Gastroesophageal sphincter (tissue), 4 donors: Measurements from ENCODE around the gene REM2. TPM values are rescaled to one million over a fixed set of nuclear protein-coding genes. Genes with fewer than 3 reads are reported as not detected.
A peak's percentile ranks its signal among the peaks of the same experiment; 100 is the strongest.

ENCODE experiments used
- ATAC-seq: fragments of 150-250 bp; one replicate; pipeline ENCODE4 v1.9.1; 2016; ENCODE audit warnings: mild to moderate bottlenecking, moderate library complexity
- H3K27ac ChIP-seq, 4 donors: fragments of 200-600 bp; sonication (generic) in 3 of 4; 1 replicate in 3 of 4; 2 replicates in 1 of 4; pipeline ENCODE4 v1.5.1; 2016 to 2019
- H3K27me3 ChIP-seq: fragments of 200-600 bp; sonication (generic); one replicate; pipeline ENCODE4 v1.5.1; 2019
- H3K36me3 ChIP-seq, 2 donors: fragments of 200-600 bp; sonication (generic); one replicate each; pipeline ENCODE4 v1.5.1; 2019; ENCODE audit warnings: control low read depth in 1 of 2
- H3K4me1 ChIP-seq, 3 donors: fragments of 200-600 bp; sonication (generic); 1 replicate in 2 of 3; 2 replicates in 1 of 3; pipeline ENCODE4 v1.5.1; 2016 to 2019; ENCODE audit warnings: control low read depth in 2 of 3
- H3K4me3 ChIP-seq, 2 donors: fragments of 200-600 bp; sonication (generic); one replicate each; pipeline ENCODE4 v1.5.1; 2019; ENCODE audit warnings: mild to moderate bottlenecking in 1 of 2, moderate library complexity in 1 of 2
- H3K9me3 ChIP-seq, 3 donors: fragments of 200-600 bp; sonication (generic); one replicate each; pipeline ENCODE4 v1.5.1; 2017 to 2019; ENCODE audit warnings: control low read depth in 2 of 3
- CTCF ChIP-seq, 4 experiments: fragments of 200-600 bp in 2 of 4; fragments of 450-650 bp in 2 of 4; sonication (generic) in 1 of 4; IDR thresholded peaks; one replicate each; pipeline ENCODE4 v1.5.1; 2017 to 2019; ENCODE audit warnings: antibody characterized with exemption in 4 of 4, mild to moderate bottlenecking in 2 of 4, moderate library complexity in 2 of 4
- EP300 ChIP-seq: sonication (generic); formaldehyde crosslinking; IDR thresholded peaks from one replicate; pipeline ENCODE4 v1.6.1; 2017; ENCODE audit warnings: antibody characterized with exemption, mild to moderate bottlenecking
- POLR2A ChIP-seq, 2 donors: fragments of 450-650 bp; IDR thresholded peaks; one replicate each; pipeline ENCODE4 v1.6.1; 2017; ENCODE audit warnings: antibody characterized with exemption in 2 of 2, mild to moderate bottlenecking in 2 of 2, moderate library complexity in 1 of 2
- POLR2AphosphoS5 ChIP-seq: sonication (generic); formaldehyde crosslinking; IDR thresholded peaks from one replicate; pipeline ENCODE4 v1.6.1; 2017; ENCODE audit warnings: antibody characterized with exemption
- WGBS, 2 donors: methylation state at CpG; one replicate each; pipeline ENCODE4 v1.1.5; 2018; ENCODE audit warnings: low coverage in 1 of 2; 5-methylcytosine and 5-hydroxymethylcytosine counted together
- total RNA-seq, 4 donors: library from RNA; depleted of rRNA; stranded (reverse); fragments of >200 nt; gene quantifications; one replicate each; pipeline ENCODE4 v1.1.0, GENCODE V29; 2016

The REM2 gene
- total RNA-seq, 4 donors from 2014 or later = 0.20 to 0.93 (median 0.47) TPM

DNA sequence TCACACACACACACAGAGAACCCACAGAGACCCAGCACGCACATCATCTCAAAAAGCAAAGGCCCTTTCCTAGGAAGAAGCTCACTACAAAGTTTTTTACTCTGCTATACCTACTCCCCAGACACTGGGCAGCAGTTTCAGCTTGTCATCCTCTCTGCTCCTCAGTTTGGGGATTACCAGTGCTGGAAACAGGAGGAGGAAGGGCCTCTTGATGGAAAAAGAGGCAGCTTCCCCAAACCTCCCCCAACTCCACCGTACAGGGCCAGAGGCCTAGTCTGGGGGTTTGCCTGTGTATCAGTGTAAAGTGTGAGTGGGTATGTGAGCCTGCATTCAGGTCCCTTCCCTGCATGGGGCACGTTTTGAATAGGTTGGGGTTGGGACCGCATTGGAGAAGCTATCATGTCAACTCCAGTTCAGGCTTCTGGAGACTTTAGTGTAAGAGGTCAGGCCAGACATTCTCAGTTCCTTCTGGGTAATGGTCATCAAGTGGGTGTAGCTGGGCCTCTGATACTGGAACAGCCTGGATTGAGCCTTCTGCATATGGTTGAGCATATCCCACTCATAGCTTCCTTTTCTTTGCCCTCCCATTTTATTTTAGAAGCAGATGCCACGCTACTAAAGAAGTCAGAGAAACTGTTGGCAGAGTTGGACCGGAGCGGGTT, 1.2 kb downstream of the REM2 start:
- H3K4me1 ChIP-seq = peaks cover 0 to 41% (median 11%) of the 10 kb centered on the region in 3 donors
- WGBS, 2 donors = 100% methylated on average over 3 of the region's 7 CpGs; no CpG with 5 or more reads in 1 of the 2 donors

GRCh38 chr14:22884738-22885523, 1.9 kb downstream of the REM2 start:
- Histone ChIP-seq H3K27ac (no peak overlapping the region), H3K27me3 (no peaks in the 10 kb centered on the region), H3K4me1 (peaks cover 0 to 41% (median 11%) of the 10 kb centered on the region in 3 donors), H3K9me3 (no peaks in the 10 kb centered on the region), H3K36me3 (no peaks in the 10 kb centered on the region), H3K4me3 (no peak overlapping the region)
- no peak for ATAC-seq
- TF ChIP-seq CTCF (IDR thresholded peaks at IDR 0.05) = no peak
- no peak for TF ChIP-seq POLR2AphosphoS5
- no peak for TF ChIP-seq POLR2A (IDR thresholded peaks at IDR 0.05)
- TF ChIP-seq EP300 = no peak
- 67% methylated on average over 1 of the region's 11 CpGs; no CpG with 5 or more reads in 1 of the 2 donors for WGBS, 2 donors

More for the DNA sequence above, 1.2 kb downstream of the REM2 start:
- Histone ChIP-seq H3K27me3 (no peaks in the 10 kb centered on the region), H3K4me3 (no peak overlapping the region), H3K9me3 (no peaks in the 10 kb centered on the region), H3K36me3 (peaks cover 0 to 7% of the 10 kb centered on the region in 2 donors), H3K27ac (no peak overlapping the region)
- no peak for ATAC-seq
- TF ChIP-seq EP300 = no peak
- no peak for TF ChIP-seq CTCF (IDR thresholded peaks at IDR 0.05)
- TF ChIP-seq POLR2A (IDR thresholded peaks at IDR 0.05) = no peak
- no peak for TF ChIP-seq POLR2AphosphoS5

DNA sequence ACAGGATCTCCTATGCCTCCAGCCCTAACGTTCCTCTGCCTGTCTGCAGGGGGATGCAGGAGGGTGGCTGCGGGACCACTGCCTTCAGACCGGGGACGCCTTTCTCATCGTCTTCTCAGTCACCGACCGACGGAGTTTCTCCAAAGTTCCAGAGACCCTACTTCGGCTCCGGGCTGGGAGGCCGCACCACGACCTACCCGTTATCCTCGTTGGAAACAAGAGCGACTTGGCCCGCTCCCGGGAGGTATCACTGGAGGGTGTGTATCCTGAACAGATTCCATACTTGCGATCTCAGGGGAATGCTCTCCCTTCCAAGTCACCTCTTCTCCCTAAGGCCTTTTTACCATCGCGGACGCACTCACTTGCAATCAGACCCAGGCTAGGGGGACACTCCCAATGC, 3.0 kb downstream of the REM2 start:
- TF ChIP-seq POLR2A (IDR thresholded peaks at IDR 0.05) = no peak
- no peak for TF ChIP-seq CTCF (IDR thresholded peaks at IDR 0.05)
- TF ChIP-seq POLR2AphosphoS5 = no peak
- no peak for TF ChIP-seq EP300
- Histone ChIP-seq H3K4me3 (peak overlapping the region in 1 of 2 donors; percentile 52), H3K36me3 (no peaks in the 10 kb centered on the region), H3K9me3 (no peaks in the 10 kb centered on the region), H3K27me3 (no peaks in the 10 kb centered on the region), H3K27ac (peak overlapping the region in 1 of 4 donors; percentile 49), H3K4me1 (peaks cover 0 to 41% (median 11%) of the 10 kb centered on the region in 3 donors)
- 86 to 97% methylated on average over 11 to 15 of the region's 21 CpGs for WGBS, 2 donors
- ATAC-seq = no peak

DNA sequence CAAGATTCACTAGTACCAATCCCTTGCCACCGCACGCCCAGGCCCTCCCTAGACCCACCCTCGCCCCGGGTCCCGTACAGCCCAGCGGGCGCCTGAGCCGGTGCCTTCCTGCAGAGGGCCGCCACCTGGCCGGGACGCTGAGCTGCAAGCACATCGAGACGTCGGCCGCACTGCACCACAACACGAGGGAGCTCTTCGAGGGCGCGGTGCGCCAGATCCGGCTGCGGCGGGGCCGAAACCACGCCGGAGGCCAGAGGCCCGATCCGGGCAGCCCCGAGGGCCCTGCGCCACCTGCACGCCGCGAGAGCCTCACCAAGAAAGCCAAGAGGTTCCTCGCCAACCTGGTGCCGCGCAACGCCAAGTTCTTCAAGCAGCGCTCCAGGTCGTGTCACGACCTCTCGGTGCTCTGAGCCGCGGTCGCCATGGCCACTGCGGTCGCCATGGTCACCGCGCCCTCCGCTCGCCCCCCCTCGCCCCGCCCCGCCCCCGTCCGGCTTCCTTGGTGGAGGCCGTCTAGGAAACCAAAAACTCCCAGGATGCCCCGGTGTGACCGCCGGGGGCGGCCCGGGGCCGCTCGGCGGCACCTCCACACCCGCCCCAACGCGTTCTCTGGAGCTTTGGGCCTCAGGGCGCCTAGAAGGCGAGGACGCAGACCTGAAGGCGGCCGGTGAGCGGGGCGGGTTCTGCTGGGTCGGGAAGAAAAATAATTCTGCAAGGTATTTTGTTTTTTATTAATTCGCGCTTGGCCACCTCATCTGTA, 3.7 kb downstream of the REM2 start:
- Histone ChIP-seq H3K36me3 (no peaks in the 10 kb centered on the region), H3K27ac (peak overlapping the region in 3 of 4 donors; percentile 49 to 73 (median 56)), H3K9me3 (no peaks in the 10 kb centered on the region), H3K27me3 (no peaks in the 10 kb centered on the region), H3K4me3 (peak overlapping the region; percentile 50 to 52), H3K4me1 (peaks cover 0 to 41% (median 11%) of the 10 kb centered on the region in 3 donors)
- peak; percentile 80 for ATAC-seq
- TF ChIP-seq EP300 (no peak), POLR2AphosphoS5 (no peak), POLR2A (IDR thresholded peaks at IDR 0.05) (peak in 1 of 2 donors; percentile 30), CTCF (IDR thresholded peaks at IDR 0.05) (peak in 2 of 4 experiments; percentile 6 to 17)
- 0% methylated on average over 3 to 8 of the region's 77 CpGs for WGBS, 2 donors
